Measurements from ENCODE around the gene AUNIP. TPM values are rescaled to one million over a fixed set of nuclear protein-coding genes. Genes with fewer than 3 reads are reported as not detected.
A peak's percentile ranks its signal among the peaks of the same experiment; 100 is the strongest.

Gene AUNIP
- total and polyA plus RNA-seq, 3 experiments from 2014 or later = 7.3 to 7.4 TPM; not detected in 1

DNA sequence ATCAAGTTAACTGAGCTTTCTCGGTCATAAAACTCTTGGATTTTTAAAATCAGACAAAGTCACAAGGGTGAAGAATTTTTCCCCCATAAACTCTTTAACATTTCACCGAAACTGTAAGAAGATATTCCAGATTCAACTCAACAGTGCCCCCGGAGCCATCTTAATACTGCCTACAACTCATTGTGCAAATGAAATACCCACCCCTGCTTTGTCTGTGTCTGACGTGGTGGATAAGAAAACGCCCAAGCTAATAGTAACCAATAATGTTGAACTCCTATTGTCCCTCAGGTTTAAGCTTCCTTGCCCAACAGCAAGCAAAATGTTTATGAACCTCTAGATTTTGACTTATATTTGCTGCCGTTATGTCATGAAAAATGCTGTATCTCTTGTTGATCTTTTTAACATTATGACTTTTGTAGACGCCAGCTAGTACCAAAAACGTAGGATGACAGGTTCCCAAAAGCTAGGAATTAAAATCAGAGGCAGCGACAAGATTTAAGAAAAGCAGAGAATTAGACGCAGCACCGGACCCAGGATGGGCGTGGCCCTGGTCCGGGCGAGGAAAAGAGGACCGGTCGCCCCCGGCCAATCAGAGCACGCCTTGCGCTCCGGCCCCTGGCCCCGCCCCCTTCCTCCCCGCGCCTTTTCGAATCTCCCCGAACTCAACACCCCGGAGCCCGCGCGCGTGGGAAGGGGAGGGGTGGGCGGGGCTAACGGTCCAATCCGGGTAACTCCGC is 45.9 kb upstream of the AUNIP start:
- no peaks in the 10 kb centered on the region for H3K27me3 Mint-ChIP-seq
- peak overlapping the region; percentile 84 for H3K4me3 ChIP-seq (ENCODE audit: low read length)
- H3K27ac Mint-ChIP-seq = peak overlapping the region; percentile 74 to 96 (median 93)
- CTCF ChIA-PET = interaction anchor here (0.6 to 6.4 kb wide), 8 partner anchors 9 to 131 kb away, joined by 3 to 49 read pairs (median 6); partner anchors contain the start of gene PAFAH2
- peak; percentile 77 to 93 (median 89) for DNase-seq
- H3K4me1 Mint-ChIP-seq = peaks cover 15 to 26% (median 25%) of the 10 kb centered on the region in 3 donors
- POLR2A ChIA-PET = interaction anchor here (0.6 to 3.0 kb wide), 5 partner anchors 10 to 155 kb away, joined by 3 to 20 read pairs (median 6); partner anchors contain the start of genes MTFR1L and PAFAH2
- H3K9me3 Mint-ChIP-seq = no peaks in the 10 kb centered on the region
- H3K4me1 ChIP-seq (ENCODE audit: insufficient read depth, low read length) = peaks cover 12% of the 10 kb centered on the region
- peak overlapping the region; percentile 85 to 97 (median 92) for H3K4me3 Mint-ChIP-seq
- H3K27me3 ChIP-seq (ENCODE audit: insufficient read depth, low read length, poor library complexity, severe bottlenecking) = no peaks in the 10 kb centered on the region
- no peaks in the 10 kb centered on the region for H3K36me3 ChIP-seq (ENCODE audit: insufficient read depth, low read length)
- no peaks in the 10 kb centered on the region for H3K9me3 ChIP-seq (ENCODE audit: low read length)
- peaks cover 2 to 29% (median 5%) of the 10 kb centered on the region in 3 donors for H3K36me3 Mint-ChIP-seq
- H3K27ac ChIP-seq (ENCODE audit: low read depth, low read length) = peak overlapping the region; percentile 76

DNA sequence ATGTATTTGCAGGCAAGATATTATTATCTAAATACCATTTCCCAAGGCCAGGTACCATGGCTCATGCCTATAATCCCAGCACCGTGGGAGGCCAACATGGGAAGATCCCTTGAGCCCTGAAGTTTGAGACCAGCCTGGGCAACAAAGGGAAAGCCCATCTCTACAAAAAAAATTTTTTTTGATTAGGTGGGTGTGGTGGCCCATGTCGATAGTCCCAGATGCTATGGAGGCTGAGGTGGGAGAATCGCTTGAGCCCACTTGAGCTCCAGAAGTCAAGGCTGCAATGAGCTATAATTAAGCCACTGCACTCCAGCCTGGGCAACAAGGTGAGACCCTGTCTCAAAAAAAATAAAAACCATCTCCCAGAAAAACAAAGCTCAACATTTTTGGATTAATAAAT is 44.7 kb upstream of the AUNIP start:
- no peak overlapping the region for H3K4me3 ChIP-seq (ENCODE audit: low read length)
- H3K9me3 Mint-ChIP-seq = no peaks in the 10 kb centered on the region
- peak overlapping the region in 6 of 7 donors; percentile 85 to 93 (median 92) for H3K4me3 Mint-ChIP-seq
- H3K27me3 ChIP-seq (ENCODE audit: insufficient read depth, low read length, poor library complexity, severe bottlenecking) = no peaks in the 10 kb centered on the region
- H3K27me3 Mint-ChIP-seq = no peaks in the 10 kb centered on the region
- peaks cover 2 to 34% (median 5%) of the 10 kb centered on the region in 3 donors for H3K36me3 Mint-ChIP-seq
- H3K36me3 ChIP-seq (ENCODE audit: insufficient read depth, low read length) = no peaks in the 10 kb centered on the region
- H3K4me1 Mint-ChIP-seq = peaks cover 15 to 26% (median 25%) of the 10 kb centered on the region in 3 donors
- peaks cover 12% of the 10 kb centered on the region for H3K4me1 ChIP-seq (ENCODE audit: insufficient read depth, low read length)
- no peak for DNase-seq
- peak overlapping the region in 3 of 8 donors; percentile 32 to 96 (median 94) for H3K27ac Mint-ChIP-seq
- POLR2A ChIA-PET = interaction anchor here (1.3 to 2.3 kb wide), 2 partner anchors 8 to 84 kb away, joined by 6 to 16 read pairs; partner anchors contain the start of gene MTFR1L
- no peaks in the 10 kb centered on the region for H3K9me3 ChIP-seq (ENCODE audit: low read length)
- CTCF ChIA-PET = interaction anchor here (1.3 to 6.4 kb wide), 5 partner anchors 8 to 133 kb away, joined by 5 to 49 read pairs (median 13); partner anchors contain the start of gene PAFAH2
- H3K27ac ChIP-seq (ENCODE audit: low read depth, low read length) = no peak overlapping the region

DNA sequence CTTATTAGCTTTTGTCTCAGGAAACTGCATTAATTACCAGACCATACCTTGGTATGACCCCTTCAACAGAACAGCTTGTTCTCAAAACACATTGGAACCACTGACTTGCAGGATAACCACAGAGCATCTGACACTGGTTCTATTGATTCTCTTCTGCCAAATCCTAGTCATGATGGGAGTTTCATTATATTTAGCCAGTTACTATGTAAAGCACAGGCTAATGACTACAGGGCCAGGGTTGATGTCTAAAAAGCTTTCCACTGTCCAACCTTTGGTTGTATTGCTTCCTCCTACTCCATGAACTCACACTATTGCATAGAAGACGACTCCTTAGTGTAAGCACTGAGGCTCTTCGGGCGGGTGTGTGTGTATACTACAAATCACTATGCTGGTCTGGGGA is 43.2 kb upstream of the AUNIP start:
- no peaks in the 10 kb centered on the region for H3K27me3 Mint-ChIP-seq
- Histone ChIP-seq H3K36me3 (ENCODE audit: insufficient read depth, low read length) (no peaks in the 10 kb centered on the region), H3K27ac (ENCODE audit: low read depth, low read length) (no peak overlapping the region), H3K27me3 (ENCODE audit: insufficient read depth, low read length, poor library complexity, severe bottlenecking) (no peaks in the 10 kb centered on the region), H3K4me3 (ENCODE audit: low read length) (no peak overlapping the region), H3K4me1 (ENCODE audit: insufficient read depth, low read length) (peaks cover 12% of the 10 kb centered on the region), H3K9me3 (ENCODE audit: low read length) (no peaks in the 10 kb centered on the region)
- peaks cover 2 to 41% (median 5%) of the 10 kb centered on the region in 3 donors for H3K36me3 Mint-ChIP-seq
- DNase-seq = no peak
- ChIA-PET POLR2A (interaction anchor here (1.1 kb wide), 1 partner anchor 91 kb away, joined by 3 read pairs; no protein-coding TSS in a partner anchor), CTCF (interaction anchor here (1.0 to 6.4 kb wide), 3 partner anchors 88 to 97 kb away, joined by 3 to 38 read pairs (median 13); partner anchors contain the start of gene PAFAH2)
- H3K4me1 Mint-ChIP-seq = peaks cover 14 to 25% (median 24%) of the 10 kb centered on the region in 3 donors
- H3K27ac Mint-ChIP-seq = peak overlapping the region in 1 of 8 donors; percentile 19
- H3K4me3 Mint-ChIP-seq = no peak overlapping the region
- H3K9me3 Mint-ChIP-seq = no peaks in the 10 kb centered on the region

DNA sequence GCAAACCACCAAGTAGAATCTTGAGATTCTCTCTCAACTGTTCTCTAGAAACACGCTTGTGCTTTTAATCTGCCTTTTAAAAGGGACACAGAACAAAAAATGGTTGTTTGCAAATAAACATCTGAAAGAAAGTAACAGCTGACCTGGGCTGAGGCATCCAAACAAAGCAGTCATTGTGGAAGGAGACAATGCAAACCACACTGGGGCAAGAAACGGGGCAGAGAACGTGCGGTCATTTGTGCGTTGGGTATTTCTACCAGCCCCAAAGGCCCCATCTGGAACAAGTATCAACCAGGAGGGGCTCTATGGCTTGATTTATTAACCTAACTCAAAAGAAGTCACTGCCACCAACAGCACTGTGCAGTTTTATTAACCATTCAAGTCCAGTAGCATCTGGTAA is 41.0 kb upstream of the AUNIP start:
- Mint-ChIP-seq H3K9me3 (no peaks in the 10 kb centered on the region), H3K27ac (no peak overlapping the region), H3K4me1 (peaks cover 17 to 24% (median 23%) of the 10 kb centered on the region in 3 donors), H3K36me3 (peaks cover 2 to 39% (median 5%) of the 10 kb centered on the region in 3 donors), H3K4me3 (no peak overlapping the region), H3K27me3 (no peaks in the 10 kb centered on the region)
- no peak overlapping the region for H3K27ac ChIP-seq (ENCODE audit: low read depth, low read length)
- H3K27me3 ChIP-seq (ENCODE audit: insufficient read depth, low read length, poor library complexity, severe bottlenecking) = no peaks in the 10 kb centered on the region
- no peaks in the 10 kb centered on the region for H3K9me3 ChIP-seq (ENCODE audit: low read length)
- H3K4me3 ChIP-seq (ENCODE audit: low read length) = no peak overlapping the region
- ChIA-PET CTCF (interaction anchor here (6.4 kb wide), 1 partner anchor 97 kb away, joined by 38 read pairs; the partner anchor contains the start of gene PAFAH2), POLR2A (no interaction called here)
- peaks cover 18% of the 10 kb centered on the region for H3K4me1 ChIP-seq (ENCODE audit: insufficient read depth, low read length)
- H3K36me3 ChIP-seq (ENCODE audit: insufficient read depth, low read length) = no peaks in the 10 kb centered on the region
- DNase-seq = no peak

DNA sequence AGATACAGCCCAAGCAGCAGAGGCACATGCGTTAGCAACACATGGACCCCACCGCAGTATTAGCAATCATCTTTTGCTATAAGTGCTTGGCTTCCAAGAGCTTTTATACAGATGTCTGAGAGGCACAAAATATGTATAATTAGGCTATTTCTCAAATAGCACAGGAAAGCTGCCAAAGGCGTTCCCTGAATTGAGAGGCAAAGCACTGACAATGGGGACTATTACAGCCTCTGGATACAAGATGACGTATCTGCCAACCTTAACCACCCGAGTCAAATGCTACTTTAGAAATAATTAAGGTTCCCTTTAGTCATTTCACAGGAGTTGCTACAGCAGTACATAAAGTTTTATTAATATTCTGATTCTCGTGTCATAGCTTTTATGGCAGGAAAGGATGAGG is 40.5 kb upstream of the AUNIP start:
- Mint-ChIP-seq H3K27ac (no peak overlapping the region), H3K4me1 (peaks cover 13 to 22% (median 20%) of the 10 kb centered on the region in 3 donors), H3K4me3 (no peak overlapping the region), H3K9me3 (no peaks in the 10 kb centered on the region), H3K27me3 (no peaks in the 10 kb centered on the region), H3K36me3 (peaks cover 2 to 35% (median 5%) of the 10 kb centered on the region in 3 donors)
- ChIA-PET CTCF (interaction anchor here (6.4 kb wide), 1 partner anchor 97 kb away, joined by 38 read pairs; the partner anchor contains the start of gene PAFAH2), POLR2A (no interaction called here)
- no peak for DNase-seq
- Histone ChIP-seq H3K36me3 (ENCODE audit: insufficient read depth, low read length) (no peaks in the 10 kb centered on the region), H3K27ac (ENCODE audit: low read depth, low read length) (no peak overlapping the region), H3K4me1 (ENCODE audit: insufficient read depth, low read length) (peaks cover 16% of the 10 kb centered on the region), H3K9me3 (ENCODE audit: low read length) (no peaks in the 10 kb centered on the region), H3K4me3 (ENCODE audit: low read length) (no peak overlapping the region), H3K27me3 (ENCODE audit: insufficient read depth, low read length, poor library complexity, severe bottlenecking) (no peaks in the 10 kb centered on the region)

DNA sequence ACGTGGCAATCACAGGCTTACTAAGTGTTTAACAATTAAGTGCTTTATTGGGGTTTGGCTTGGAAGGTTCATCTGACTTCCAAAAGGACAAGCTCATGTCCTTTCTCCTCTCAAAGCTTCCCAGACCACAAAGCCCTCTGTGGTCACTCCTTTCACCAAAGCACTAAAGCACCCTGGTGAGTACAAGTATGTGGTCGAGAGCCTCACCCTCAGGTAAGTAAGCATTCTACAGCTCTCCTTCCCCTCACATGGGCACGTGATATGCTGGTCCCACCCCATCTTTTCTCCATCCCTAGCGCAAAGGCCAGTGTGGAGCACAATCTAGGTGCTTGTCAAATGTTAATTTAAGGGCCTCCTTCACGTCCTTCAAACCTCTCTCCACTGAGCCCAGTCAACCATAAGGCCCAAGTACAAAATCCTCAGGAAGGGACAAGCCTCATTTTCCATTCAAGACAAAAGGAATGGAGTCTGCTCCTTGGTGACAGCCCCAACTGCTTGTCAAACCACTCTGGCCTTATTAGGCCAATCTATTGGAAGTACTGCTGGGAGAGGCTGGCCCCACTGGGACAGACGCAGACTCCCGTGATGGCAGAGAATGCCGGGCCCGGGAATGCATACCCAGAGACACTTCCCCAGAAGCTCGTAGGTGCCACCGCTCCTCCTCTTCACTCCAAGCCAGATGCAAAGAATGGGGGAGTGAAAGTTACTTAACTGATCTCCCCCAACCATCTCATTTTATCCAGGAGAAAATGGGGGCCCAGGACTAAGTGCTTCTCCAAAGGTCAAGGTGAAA is 39.2 kb upstream of the AUNIP start:
- DNase-seq = no peak
- Mint-ChIP-seq H3K4me1 (peaks cover 7 to 9% (median 9%) of the 10 kb centered on the region in 3 donors), H3K9me3 (no peaks in the 10 kb centered on the region), H3K4me3 (no peak overlapping the region), H3K27ac (peak overlapping the region in 2 of 8 donors; percentile 7 to 87), H3K27me3 (no peaks in the 10 kb centered on the region), H3K36me3 (peaks cover 2 to 35% (median 5%) of the 10 kb centered on the region in 3 donors)
- H3K27ac ChIP-seq (ENCODE audit: low read depth, low read length) = no peak overlapping the region
- H3K4me3 ChIP-seq (ENCODE audit: low read length) = no peak overlapping the region
- peaks cover 5% of the 10 kb centered on the region for H3K4me1 ChIP-seq (ENCODE audit: insufficient read depth, low read length)
- POLR2A ChIA-PET = no interaction called here
- CTCF ChIA-PET = interaction anchor here (1.0 to 5.3 kb wide), 2 partner anchors 100 to 271 kb away, joined by 3 to 204 read pairs; partner anchors contain the start of genes PAFAH2 and ZNF593
- no peaks in the 10 kb centered on the region for H3K27me3 ChIP-seq (ENCODE audit: insufficient read depth, low read length, poor library complexity, severe bottlenecking)
- no peaks in the 10 kb centered on the region for H3K36me3 ChIP-seq (ENCODE audit: insufficient read depth, low read length)
- no peaks in the 10 kb centered on the region for H3K9me3 ChIP-seq (ENCODE audit: low read length)

DNA sequence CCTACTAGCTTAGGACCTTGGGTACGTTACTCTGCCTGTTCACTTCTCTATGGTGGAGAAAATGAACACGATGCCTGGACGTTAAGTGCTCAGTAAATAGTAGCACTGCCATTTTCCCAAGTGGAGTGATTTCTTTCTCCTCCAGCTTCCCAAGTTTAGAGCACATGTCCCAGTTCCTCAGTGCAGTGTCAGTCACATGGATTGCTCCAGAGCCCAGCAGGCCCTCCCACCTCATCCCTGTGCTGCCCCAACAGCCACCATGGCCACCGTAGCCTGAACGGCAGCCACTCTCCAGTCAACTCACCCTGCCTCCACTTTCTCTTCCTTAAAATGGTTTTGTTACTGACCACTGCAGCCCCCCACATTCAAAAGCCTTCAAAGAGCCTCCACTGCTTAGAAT is 38.5 kb upstream of the AUNIP start:
- Histone ChIP-seq H3K4me1 (ENCODE audit: insufficient read depth, low read length) (peaks cover 5% of the 10 kb centered on the region), H3K4me3 (ENCODE audit: low read length) (no peak overlapping the region), H3K9me3 (ENCODE audit: low read length) (no peaks in the 10 kb centered on the region), H3K27ac (ENCODE audit: low read depth, low read length) (no peak overlapping the region), H3K36me3 (ENCODE audit: insufficient read depth, low read length) (no peaks in the 10 kb centered on the region), H3K27me3 (ENCODE audit: insufficient read depth, low read length, poor library complexity, severe bottlenecking) (no peaks in the 10 kb centered on the region)
- peaks cover 2 to 32% (median 5%) of the 10 kb centered on the region in 3 donors for H3K36me3 Mint-ChIP-seq
- H3K27me3 Mint-ChIP-seq = no peaks in the 10 kb centered on the region
- H3K4me1 Mint-ChIP-seq = peaks cover 7 to 9% (median 9%) of the 10 kb centered on the region in 3 donors
- no peaks in the 10 kb centered on the region for H3K9me3 Mint-ChIP-seq
- ChIA-PET POLR2A (no interaction called here), CTCF (interaction anchor here (1.0 to 5.3 kb wide), 4 partner anchors 7 to 272 kb away, joined by 3 to 204 read pairs (median 26); partner anchors contain the start of genes PAFAH2 and ZNF593)
- no peak overlapping the region for H3K27ac Mint-ChIP-seq
- H3K4me3 Mint-ChIP-seq = no peak overlapping the region
- DNase-seq = no peak

Data from CD8-positive, alpha-beta memory T cell (primary cell).